Inflammatory macrophage treated with lipopolysaccharide for 1 hour (primary cell): Measurements from ENCODE around the gene LCN2.

Experiments used
- DNase-seq, 2 donors: peaks; one replicate each; pipeline ENCODE4 v3.0.0-alpha.2; 2020 to 2022

The LCN2 gene

GRCh38 chr9:128151309-128152132 lies 2.3 kb downstream of the LCN2 start:
- no peak for DNase-seq

- DNase-seq, result no peak
These were observed 3.1 kb downstream of the LCN2 start for GRCh38 chr9:128152133-128153059.

GRCh38 chr9:128153060-128153946 lies 4.0 kb downstream of the LCN2 start:
- no peak for DNase-seq

- DNase-seq, result no peak
These were observed 4.9 kb downstream of the LCN2 start for GRCh38 chr9:128153947-128154695.

- DNase-seq, result no peak
These were observed 6.7 kb downstream of the LCN2 start for GRCh38 chr9:128155736-128156500.

- DNase-seq, result peak; percentile 32 to 59
These were observed 10.2 kb downstream of the LCN2 start for GRCh38 chr9:128159522-128159783.

- DNase-seq, result peak; percentile 93 to 96
These were observed 10.7 kb downstream of the LCN2 start, which contains the start of gene BBLN for GRCh38 chr9:128159784-128160602. BBLN (plus strand) TSS chr9:128160265; CDS start chr9:128160408, 143 bp downstream.

GRCh38 chr9:128160603-128160987 lies 11.3 kb downstream of the LCN2 start:
- DNase-seq, result peak; percentile 33 to 36

- DNase-seq, result no peak
These were observed 12.1 kb downstream of the LCN2 start for GRCh38 chr9:128161215-128161902.

- no peak for DNase-seq
These were observed 13.2 kb downstream of the LCN2 start for GRCh38 chr9:128162215-128163026.

- no peak for DNase-seq
These were observed 13.8 kb downstream of the LCN2 start for GRCh38 chr9:128163027-128163515.

- no peak for DNase-seq
These were observed 14.5 kb downstream of the LCN2 start for GRCh38 chr9:128163523-128164306.

GRCh38 chr9:128164307-128164885 lies 15.1 kb downstream of the LCN2 start:
- DNase-seq, result peak; percentile 26 to 43

GRCh38 chr9:128166169-128166568 lies 16.9 kb downstream of the LCN2 start:
- DNase-seq, result no peak

- DNase-seq, result no peak
These were observed 18.0 kb downstream of the LCN2 start for GRCh38 chr9:128167209-128167608.

- no peak for DNase-seq
These were observed 19.6 kb downstream of the LCN2 start for GRCh38 chr9:128168731-128169308.

- no peak for DNase-seq
These were observed 20.2 kb downstream of the LCN2 start for GRCh38 chr9:128169492-128169891.
